Central memory CD8-positive, alpha-beta T cell (primary cell): Measurements from ENCODE around the gene MEI4.

Experiments
- ATAC-seq: fragments of 150-1000 bp; cut with Tn5 transposase; replicated peaks from 2 replicates; pipeline ENCODE4 v1.10.0; 2022; ENCODE audit warnings: mild to moderate bottlenecking, moderate FRiP score, moderate number of reproducible peaks; ENCODE audit not compliant: poor library complexity, severe bottlenecking; ENCODE audit errors: extremely low read depth
- DNase-seq, 2 donors: peaks; one replicate each; pipeline ENCODE4 v3.0.0; 2021; ENCODE audit warnings: low spot score in 2 of 2
- H3K27ac Mint-ChIP-seq: one replicate; pipeline ENCODE4 v1.8.0; 2022; ENCODE audit warnings: low read depth, mild to moderate bottlenecking, moderate library complexity, mixed read lengths
- H3K27me3 Mint-ChIP-seq: one replicate; pipeline ENCODE4 v1.8.0; 2022; ENCODE audit warnings: mixed read lengths
- H3K36me3 Mint-ChIP-seq: one replicate; pipeline ENCODE4 v1.8.0; 2022; ENCODE audit warnings: mild to moderate bottlenecking, moderate library complexity, mixed read lengths; ENCODE audit not compliant: insufficient read depth
- H3K4me1 Mint-ChIP-seq: one replicate; pipeline ENCODE4 v1.8.0; 2022; ENCODE audit warnings: mixed read lengths
- H3K4me3 Mint-ChIP-seq: one replicate; pipeline ENCODE4 v1.8.0; 2022; ENCODE audit warnings: mild to moderate bottlenecking, moderate library complexity, mixed read lengths
- H3K9me3 Mint-ChIP-seq: one replicate; pipeline ENCODE4 v1.8.0; 2022; ENCODE audit warnings: mixed read lengths

The MEI4 gene

DNA sequence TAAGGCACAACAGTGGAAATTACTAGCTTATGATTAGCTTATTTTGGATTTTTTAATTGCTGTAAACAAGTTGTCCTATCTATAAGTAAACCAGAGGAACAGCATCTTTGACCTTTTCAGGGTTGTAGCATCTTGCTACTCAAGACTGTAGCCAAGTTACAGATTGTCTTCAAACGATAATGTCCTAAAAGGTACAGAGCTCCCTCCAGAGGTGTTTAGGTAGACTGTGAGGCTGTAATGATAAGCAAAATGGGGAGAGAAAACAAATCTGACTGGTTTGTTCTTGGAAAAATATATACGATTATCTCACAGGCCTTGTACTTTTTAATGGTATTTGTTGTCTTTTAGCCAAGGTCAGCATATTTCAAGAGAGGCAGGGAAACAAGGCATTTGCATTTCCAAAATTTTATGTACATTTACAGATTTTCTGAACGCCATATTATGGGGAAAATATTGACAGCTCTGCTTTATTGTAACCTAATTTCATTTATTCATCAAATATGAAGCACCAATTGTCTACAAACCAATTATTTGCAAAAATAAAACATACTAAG lies 273.4 kb downstream of the MEI4 start:
- no peaks in the 10 kb centered on the region for H3K4me1 Mint-ChIP-seq
- no peak overlapping the region for H3K4me3 Mint-ChIP-seq
- H3K36me3 Mint-ChIP-seq = no peaks in the 10 kb centered on the region
- no peak overlapping the region for H3K27ac Mint-ChIP-seq
- peaks cover 7% of the 10 kb centered on the region for H3K9me3 Mint-ChIP-seq
- H3K27me3 Mint-ChIP-seq = no peaks in the 10 kb centered on the region
- ATAC-seq (no peak), DNase-seq (no peak)

DNA sequence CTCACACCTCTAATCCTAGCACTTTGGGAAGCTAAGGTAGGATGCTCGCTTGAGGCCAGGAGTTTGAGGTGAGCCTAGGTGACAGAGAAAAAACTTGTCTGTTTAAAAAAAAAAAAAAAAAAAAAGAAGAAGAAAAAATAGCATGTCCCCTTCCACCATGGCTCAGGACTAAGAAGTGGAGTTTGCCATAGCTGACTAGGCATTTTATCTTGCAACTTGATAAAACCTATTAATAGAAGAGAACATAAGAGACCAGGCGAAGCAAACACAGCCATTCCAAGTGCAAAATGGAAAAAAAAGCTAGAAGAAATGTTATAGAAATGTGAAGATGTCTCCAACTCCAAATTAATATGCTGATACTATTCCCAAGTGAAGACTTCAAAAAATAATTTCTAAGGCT lies 277.5 kb downstream of the MEI4 start:
- DNase-seq = no peak
- ATAC-seq = no peak
- no peaks in the 10 kb centered on the region for H3K36me3 Mint-ChIP-seq
- H3K27ac Mint-ChIP-seq = no peak overlapping the region
- no peak overlapping the region for H3K4me3 Mint-ChIP-seq
- peaks cover 6% of the 10 kb centered on the region for H3K9me3 Mint-ChIP-seq
- H3K27me3 Mint-ChIP-seq = no peaks in the 10 kb centered on the region
- no peaks in the 10 kb centered on the region for H3K4me1 Mint-ChIP-seq

DNA sequence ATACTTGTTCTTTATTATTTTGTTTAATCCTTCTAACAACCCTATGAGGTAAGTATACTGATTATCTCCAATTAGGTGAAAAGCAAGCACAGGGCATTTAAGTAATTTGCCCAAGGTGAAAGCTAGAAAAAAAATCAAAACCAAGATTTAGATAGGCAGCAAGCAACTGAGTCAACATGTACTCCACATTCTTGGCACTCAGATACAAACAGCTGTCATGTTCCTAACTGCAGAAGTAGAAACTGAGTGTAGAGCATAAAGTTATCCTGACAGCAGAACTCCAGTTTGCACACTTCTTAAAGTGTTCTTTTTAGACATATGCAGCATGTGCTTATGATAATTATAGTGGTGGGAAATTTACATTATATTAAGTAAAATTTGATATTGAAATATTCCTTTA lies 278.1 kb downstream of the MEI4 start:
- H3K36me3 Mint-ChIP-seq = no peaks in the 10 kb centered on the region
- H3K4me3 Mint-ChIP-seq = no peak overlapping the region
- no peaks in the 10 kb centered on the region for H3K27me3 Mint-ChIP-seq
- DNase-seq (no peak), ATAC-seq (no peak)
- H3K27ac Mint-ChIP-seq = no peak overlapping the region
- H3K4me1 Mint-ChIP-seq = no peaks in the 10 kb centered on the region
- peaks cover 5% of the 10 kb centered on the region for H3K9me3 Mint-ChIP-seq

DNA sequence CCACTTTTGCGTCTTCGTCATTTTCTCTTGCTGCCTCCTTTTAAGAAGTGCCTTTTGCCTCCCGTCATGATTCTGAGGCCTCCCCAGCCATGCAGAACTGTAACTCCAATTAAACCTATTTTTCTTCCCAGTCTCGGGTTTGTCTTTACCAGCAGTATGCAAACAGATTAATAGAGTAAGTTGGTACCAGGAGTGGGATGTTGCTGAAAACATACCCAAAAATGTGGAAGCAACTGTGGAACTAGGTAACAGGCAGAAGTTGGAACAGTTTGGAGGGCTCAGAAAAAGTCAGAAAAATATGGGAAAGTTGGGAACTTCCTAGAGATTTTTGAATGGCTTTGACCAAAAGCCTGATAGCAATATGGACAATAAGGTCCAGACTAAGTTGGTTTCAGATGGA lies 309.2 kb downstream of the MEI4 start:
- ATAC-seq = no peak
- Mint-ChIP-seq H3K27me3 (no peaks in the 10 kb centered on the region), H3K36me3 (no peaks in the 10 kb centered on the region), H3K27ac (no peak overlapping the region), H3K4me1 (no peaks in the 10 kb centered on the region), H3K9me3 (peaks cover 49% of the 10 kb centered on the region), H3K4me3 (no peak overlapping the region)
- DNase-seq = no peak

DNA sequence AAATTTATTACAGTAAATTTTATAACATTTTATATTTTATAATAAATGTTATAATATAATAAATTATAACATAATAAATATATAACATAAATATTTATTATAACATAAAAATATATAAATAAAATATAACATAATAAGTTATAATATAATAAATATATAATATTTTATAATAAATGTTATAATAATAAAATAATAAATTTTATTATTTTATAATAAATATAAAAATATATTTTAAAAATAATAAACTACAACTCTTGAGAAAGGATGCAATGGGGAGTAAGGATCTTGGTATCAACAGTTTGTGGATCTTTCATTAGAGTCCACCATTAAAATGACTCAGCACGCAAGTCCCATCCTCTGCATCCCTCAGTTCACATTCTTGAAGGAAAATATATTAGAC lies 312.6 kb downstream of the MEI4 start:
- no peak overlapping the region for H3K27ac Mint-ChIP-seq
- DNase-seq (no peak), ATAC-seq (no peak)
- no peaks in the 10 kb centered on the region for H3K27me3 Mint-ChIP-seq
- no peak overlapping the region for H3K4me3 Mint-ChIP-seq
- no peaks in the 10 kb centered on the region for H3K4me1 Mint-ChIP-seq
- H3K9me3 Mint-ChIP-seq = peaks cover 38% of the 10 kb centered on the region
- H3K36me3 Mint-ChIP-seq = no peaks in the 10 kb centered on the region

DNA sequence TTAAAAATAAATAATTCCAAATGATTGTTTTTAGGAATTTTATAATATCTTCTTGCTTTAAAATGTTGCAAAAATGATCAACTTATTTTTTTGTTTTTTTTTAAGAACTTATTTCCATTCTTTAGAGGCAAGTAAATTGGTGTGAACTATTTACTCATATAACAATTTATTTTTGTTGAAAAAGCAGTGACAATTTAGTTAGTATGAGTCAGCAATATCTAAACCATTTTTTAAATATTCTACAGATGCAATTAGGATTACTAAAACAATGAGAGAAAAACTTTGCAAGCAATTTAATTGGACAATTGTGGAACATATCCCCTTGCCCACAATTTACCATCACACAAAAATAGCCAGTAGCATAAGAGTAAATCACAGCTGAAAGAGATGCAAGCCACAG lies 319.5 kb downstream of the MEI4 start:
- no peaks in the 10 kb centered on the region for H3K36me3 Mint-ChIP-seq
- peaks cover 10% of the 10 kb centered on the region for H3K9me3 Mint-ChIP-seq
- no peaks in the 10 kb centered on the region for H3K4me1 Mint-ChIP-seq
- no peak overlapping the region for H3K4me3 Mint-ChIP-seq
- ATAC-seq = no peak
- no peak overlapping the region for H3K27ac Mint-ChIP-seq
- H3K27me3 Mint-ChIP-seq = no peaks in the 10 kb centered on the region
- DNase-seq = no peak
